Erythroblast (primary cell): ENCODE data around the gene SUGCT.

Experiments used
- GATA1 ChIP-seq: IDR thresholded peaks from 2 replicates; pipeline ENCODE4 v1.6.1; 2011; ENCODE audit warnings: low read depth, mild to moderate bottlenecking, control low read depth, low read length, moderate library complexity
- POLR2A ChIP-seq: IDR thresholded peaks from 2 replicates; pipeline ENCODE4 v1.6.1; 2011; ENCODE audit warnings: mild to moderate bottlenecking, low read length

- no peak for TF ChIP-seq POLR2A
- no peak for TF ChIP-seq GATA1
Measured at GRCh38 chr7:40105879-40106473, 28.8 kb upstream of the SUGCT start.
